NCI-H1436 treated with DMSO at 0.1 percent for 48 hours (cell line): ENCODE measurements around the gene LRRC49.
"Not testable (repeated sequence)": the region's sequence is repeated elsewhere in the genome, so short reads cannot be mapped to it uniquely, and the experiment has no call there.

Experiments used
- DNase-seq: peaks from one replicate; lab custom pipeline; 2025; lab: John Stamatoyannopoulos, UW

Gene LRRC49

DNA sequence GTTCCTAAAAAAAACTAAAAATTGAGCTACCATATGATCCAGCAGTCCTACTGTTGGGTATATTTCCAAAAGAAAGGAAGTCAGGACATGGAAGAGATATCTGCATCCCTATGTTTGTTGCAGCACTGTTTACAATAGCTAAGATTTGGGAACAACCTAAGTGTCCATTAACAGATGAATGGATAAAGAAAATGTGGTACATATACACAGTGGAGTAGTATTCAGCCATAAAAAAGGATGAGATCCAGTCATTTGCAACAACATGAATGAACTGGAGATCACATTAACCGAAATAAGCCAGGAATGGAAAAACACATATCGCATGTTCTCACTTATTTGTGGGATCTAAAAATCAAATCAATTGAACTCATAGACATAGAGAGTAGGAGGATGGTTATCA is 29.5 kb downstream of the LRRC49 start:
- no peak for DNase-seq

DNA sequence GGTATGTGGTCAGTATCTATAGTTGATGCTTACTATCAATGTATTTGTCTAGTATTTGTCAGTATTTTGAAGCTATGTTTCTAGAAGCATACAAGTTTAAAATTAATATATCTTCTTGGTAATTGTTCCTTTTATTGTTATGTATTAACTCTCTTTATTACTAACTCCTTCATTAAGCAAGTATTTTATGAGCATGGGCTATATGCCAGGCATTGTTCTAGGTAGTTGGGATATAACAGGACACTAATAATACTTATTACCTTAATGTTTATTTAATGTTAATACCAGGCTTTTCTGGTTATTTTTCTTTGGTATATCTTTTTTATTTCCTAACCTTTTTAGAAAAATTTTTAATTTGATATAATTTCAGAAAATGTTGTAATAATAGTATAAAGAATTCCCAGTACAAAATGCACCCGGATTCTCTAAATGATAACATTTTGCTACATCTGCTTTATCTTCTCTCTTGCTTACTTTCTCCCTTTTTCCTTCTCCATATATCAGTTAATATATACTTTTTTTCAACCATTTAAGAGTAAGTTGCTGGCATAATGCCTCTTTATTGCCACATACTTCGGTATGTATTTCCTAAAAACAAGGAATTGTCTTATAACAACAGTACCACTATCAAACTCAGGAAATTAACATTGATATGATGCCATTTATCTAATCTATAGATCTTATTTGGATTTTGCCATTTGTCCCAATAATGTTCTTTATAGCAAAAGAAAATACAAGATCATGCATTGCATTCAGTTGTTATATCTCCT is 30.9 kb downstream of the LRRC49 start:
- no peak for DNase-seq

DNA sequence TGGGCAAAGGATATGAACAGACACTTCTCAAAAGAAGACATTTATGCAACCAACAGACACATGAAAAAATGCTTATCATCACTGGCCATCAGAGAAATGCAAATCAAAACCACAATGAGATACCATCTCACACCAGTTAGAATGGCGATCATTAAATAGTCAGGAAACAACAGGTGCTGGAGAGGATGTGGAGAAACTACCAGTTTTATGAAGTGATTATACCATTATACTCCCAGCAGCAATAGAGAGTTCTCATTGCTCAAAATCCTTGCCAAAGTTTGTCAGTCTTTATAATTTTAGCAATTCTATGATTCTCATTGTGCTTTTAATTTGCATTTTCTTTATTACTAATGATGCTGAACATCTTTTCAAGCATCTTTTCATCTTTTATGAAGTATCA is 34.3 kb downstream of the LRRC49 start:
- DNase-seq = not testable (repeated sequence)

DNA sequence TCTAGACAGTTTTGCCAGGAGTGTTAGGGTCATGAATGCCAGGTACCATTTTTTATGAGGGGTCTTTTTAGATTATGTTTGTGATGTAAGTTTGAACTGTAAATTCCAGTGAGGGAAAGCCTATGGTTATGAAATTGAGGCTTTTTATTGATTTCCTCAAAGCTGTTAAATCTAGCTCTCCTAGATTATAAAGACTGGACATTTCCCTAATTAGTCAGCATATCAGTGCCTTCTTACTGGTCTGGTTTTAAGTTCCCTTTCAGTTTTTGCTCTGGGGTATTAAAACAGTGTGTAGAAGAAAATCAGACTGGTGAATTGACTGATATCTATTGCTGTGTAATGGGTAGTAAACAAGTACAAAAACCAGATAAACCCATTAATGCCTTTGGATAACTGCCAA is 39.2 kb downstream of the LRRC49 start:
- no peak for DNase-seq

DNA sequence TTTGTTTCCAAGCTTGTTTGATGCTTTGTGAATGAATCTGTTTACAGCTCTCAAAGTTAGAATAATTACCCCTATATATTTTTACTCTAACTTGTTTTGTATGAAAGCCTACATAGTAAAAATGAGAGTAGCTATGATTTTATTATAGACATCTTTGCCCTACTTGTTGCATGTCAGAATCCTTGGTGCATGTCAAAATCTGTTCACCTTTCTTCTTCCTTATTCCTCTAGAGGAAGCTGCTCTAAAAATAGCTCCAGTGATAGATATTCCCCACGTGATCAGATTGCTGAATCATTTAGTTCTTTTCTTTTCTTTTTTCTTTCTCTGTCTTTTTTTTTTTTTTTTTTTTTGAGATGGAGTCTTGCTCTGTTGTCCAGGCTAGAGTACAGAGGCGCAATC is 39.8 kb downstream of the LRRC49 start:
- no peak for DNase-seq

DNA sequence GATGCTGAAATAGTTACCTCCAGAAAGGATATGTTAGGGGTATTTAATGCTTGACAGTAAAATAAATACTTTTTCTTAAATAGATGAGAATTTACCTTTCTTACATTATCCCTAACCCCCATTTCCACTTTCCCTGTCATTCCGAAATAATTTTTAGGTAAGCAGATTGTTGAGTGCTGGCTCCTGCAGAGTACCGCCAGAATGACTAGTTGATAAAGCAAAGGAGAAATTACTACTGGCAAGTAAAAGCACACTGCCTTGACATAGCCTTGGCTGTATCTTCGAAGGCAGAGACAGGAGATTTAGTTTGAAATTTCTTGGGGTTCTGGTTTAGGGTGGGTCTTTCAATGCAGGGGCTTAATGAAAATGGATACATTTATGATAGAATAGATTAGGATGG is 40.8 kb downstream of the LRRC49 start:
- no peak for DNase-seq

DNA sequence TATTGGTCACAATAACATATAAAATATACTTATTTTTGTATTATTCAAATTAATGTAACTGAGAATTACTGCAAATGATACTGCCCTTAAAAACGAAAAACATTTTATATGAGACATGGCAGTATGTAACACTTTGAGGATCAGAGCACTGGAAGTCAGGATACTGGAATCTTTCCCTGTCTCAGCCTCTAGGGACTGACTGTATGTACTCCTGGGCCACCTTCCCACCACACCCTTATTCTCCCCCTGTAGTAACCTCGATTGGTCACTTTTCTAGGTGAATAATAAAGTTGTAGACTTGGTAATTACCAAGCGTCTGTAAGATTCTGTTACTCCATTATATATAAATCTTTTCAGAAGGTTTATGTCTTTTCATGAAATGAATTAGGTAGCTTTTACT is 43.0 kb downstream of the LRRC49 start:
- no peak for DNase-seq

DNA sequence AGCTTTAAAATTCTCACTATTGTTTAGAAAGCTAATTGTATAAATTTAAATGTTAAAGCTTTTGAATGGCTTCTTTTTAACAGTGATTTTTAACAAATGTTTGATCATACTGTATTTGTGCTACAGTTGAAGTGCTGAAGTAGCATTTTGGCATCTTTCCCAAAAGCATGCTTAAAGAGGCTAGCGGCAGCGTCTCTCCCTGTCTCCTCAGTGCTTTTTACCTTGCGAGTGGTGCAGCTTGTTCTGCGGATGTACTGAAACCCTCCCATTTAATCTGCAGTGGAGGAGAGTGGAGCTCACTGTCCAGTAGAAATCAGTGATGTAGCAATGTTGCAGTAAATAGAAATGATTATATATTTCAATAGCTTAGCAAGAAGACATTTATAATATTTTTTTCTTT is 43.7 kb downstream of the LRRC49 start:
- DNase-seq = peak; percentile 48

DNA sequence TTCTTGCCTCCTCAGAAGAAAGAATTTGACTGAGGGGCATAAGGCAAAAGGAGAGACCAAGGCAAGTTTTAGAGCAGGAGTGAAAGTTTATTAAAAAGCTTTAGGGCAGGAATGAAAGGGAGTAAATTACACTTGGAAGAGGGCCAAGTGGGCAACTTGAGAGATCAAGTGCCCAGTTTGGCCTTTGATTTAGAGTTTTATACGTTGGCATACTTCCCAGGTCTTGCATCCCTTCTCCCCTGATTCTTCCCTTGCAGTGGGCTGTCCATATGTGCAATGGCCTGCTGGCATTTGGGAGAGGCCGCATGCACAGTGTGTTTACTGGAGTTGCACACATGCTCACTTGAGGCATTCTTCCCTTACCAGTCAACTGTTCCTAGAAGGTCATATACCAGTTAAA is 50.7 kb downstream of the LRRC49 start:
- DNase-seq = not testable (repeated sequence)

DNA sequence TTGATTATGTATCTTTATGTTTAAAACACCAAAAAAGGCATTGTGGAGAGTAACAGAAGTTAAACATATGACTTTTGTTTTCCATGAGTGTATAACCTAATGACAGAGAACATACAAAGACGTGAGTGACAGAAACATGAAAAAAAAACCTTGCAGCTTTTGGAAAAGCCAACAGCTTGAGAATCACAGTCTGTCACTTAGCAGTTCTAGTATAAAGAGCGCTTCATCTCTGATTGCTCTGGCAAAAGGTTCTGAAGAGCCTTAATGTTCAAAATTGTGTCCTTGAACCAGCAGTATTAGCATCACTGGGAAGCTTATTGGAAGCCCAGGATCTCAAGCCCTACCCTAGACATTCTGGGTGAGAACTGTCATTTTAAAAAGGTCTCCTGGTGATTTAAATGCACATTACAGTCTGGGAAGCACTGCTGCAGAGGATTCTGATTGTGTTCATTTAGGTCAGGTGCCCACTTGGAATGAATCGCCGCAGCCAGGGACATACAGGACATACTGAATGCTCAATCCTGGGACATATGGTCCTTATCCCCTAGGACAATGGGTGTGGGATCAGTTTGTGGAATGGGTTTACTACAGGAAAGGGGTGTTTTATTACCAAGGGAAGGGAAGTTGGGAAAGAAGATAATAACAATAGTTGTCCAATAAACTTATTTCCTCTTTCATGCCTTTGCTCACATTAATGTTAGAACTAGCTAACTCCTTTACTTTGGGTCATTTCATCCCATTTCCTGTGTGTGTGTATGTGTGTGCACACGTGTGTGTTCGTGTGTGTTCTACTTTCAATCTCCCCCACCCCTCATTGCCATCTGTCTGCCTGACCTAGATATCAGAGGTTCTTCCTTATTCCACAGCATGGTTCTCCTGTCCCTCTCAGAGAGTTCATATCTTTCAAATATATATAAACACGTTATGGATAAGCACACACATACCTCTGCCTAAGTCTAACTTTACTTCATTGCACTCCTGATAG is 55.0 kb downstream of the LRRC49 start:
- DNase-seq = no peak

DNA sequence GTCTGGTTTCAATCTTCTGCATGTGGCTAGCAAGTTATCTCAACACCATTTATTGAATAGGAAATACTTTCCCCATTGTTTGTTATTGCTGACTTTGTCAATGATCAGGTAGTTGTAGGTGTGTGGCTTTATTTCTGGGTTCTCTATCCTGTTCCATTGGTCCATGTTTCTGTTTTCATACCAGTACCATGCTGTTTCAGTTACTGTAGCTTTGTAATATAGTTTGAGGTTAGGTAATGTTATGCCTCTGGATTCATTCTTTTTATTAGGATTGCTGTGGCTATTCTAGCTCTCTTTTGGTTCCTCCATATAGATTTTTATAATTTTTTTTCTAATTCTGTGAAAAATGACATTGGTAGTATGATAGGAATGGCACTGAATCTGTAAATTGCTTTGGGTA is 58.3 kb downstream of the LRRC49 start:
- DNase-seq = no peak

DNA sequence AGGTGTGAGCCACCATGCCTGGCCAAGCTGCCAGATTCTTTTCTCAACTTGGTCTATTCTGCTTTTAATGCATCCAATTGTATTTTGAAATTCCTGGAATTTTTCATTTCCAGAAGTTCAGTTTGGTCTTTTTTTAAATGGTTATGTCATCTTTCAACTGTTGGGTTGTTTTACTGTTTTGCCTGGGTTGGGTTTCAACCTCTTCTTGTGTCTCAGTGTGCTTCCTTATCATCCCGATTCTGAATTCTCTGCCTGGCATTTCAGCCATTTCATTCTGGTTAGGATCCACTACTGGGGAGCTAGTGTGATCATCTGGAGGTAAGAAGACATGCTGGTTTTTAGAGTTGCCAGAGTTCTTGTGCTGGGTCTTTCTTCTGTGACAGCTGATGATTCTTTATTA is 61.5 kb downstream of the LRRC49 start:
- DNase-seq = no peak

DNA sequence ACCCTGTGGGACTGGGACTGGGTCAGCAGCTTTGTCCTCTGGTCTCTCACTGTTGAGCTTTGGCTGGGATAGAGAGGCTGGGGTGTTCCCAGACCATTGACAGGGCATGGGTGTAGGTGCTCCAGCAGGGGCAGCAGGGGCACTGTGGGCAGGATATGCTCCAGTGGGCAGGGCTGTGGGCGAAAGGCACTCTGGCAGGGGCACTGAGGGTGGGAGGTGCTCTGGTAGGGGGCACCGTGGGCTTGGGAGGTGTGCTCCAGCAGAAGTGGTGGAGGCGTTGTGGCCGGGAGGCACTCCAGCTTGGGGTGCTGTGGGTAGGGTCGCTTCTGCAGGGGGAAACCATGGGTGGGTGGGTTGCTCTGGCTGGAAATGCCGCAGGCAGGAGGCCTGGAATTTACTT is 62.1 kb downstream of the LRRC49 start:
- DNase-seq = no peak

DNA sequence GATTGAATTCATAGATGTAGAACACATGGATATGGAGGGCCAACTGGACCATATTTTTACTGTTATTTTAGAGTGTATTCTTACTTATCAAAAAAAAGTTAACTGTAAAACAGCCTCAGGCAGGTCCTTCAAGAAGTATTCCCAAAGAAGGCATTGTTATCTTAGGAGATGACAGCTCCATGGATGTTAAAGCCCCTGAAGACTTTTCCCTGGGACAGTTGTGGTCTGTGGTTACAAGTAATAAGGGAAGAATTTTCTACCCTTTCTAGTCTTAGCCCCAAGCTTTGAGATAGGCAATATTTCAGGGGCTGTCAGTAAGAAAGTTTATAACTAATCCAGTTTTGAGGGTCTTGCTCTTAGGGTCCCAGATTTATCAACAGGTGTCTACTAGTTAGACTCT is 62.5 kb downstream of the LRRC49 start:
- DNase-seq = no peak

DNA sequence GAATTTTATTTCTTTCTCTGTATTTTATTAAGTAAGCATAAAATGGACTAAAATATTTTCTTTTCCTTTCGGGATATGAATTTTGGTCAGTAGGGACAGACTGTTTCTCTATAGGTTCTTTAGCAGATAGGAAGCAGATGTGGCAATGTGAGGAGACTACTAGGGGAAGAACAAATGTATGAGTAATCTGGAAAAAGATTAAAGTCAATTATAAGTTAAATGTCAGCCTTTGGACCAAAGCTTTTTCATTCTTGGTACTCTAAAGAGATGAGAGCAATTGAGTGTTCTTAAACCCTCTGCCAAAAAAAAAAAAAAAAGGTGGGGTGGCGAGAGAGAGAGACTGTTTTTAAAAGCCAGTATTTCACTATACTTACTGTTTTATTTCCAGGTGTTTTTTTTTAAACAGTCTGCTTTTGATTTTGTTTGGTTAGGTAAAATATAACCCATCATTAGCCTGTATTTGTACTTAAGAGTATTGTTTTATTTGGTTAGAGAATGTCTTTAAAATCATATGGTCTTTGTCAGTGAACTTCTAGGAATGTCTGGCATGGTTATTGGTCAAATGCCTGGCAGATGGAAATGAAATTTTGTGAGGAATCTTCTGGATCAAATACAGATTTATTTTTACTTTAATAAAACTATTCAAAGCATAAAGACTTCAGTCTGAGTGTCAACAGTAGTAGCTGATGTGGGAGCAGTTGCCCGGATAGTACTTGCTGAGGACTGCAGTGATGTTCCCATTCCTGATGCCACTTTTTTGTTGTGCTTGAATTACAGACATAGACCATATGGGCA is 63.8 kb downstream of the LRRC49 start:
- DNase-seq = no peak

DNA sequence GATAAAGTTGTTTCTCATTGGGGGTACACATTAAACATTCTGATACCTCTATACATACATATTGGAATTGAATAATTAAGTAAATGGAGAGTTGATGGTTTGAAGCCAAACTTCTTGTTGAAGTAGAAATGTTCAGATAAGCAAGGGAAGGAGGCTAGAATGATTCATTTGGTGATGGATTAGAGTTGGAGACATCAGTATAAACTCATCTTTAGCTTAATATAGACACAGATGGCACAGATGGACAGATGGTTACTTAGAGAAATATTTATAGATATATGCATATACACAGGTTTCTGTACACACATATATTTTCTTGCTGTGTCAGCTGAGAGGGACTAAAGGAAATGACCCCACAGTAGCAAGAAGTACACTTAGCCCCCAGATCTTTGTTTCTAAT is 69.5 kb downstream of the LRRC49 start:
- DNase-seq = no peak

DNA sequence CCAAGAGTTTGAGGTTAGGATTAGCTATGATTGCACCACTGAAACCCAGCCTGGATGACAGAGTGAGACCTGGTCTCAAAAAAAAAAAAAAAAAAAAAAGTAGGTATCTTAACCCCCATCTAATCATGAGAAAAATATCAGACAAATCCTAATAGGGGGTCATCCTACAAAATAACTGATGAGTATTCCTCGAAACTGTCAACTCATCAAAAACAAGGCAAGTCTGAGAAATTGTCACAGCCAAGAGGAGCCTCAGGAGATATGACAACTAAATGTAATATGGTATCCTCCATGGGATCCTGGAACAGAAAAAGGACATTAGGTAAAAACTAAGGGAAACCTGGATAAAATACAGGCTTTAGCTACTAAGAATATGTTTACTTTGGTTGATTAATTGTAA is 70.6 kb downstream of the LRRC49 start:
- DNase-seq = no peak

DNA sequence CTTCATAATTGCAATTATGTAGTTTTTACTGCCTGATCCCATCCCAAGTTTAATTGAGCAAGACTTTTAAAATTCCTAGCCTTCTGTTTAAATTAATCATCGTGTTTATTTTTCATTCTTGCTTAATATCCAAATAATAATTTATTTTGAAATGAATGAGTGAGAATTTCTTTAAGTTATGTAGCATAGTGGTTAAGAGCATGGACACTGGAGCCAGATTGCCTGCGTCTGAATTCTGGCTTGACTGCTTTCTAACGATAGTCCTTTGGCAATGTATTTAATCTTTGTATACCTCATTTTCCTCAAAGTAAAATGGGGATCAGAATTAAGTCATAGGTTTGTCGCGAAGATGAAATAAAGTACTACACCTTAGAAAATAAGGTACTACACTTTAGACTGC is 71.4 kb downstream of the LRRC49 start:
- no peak for DNase-seq

DNA sequence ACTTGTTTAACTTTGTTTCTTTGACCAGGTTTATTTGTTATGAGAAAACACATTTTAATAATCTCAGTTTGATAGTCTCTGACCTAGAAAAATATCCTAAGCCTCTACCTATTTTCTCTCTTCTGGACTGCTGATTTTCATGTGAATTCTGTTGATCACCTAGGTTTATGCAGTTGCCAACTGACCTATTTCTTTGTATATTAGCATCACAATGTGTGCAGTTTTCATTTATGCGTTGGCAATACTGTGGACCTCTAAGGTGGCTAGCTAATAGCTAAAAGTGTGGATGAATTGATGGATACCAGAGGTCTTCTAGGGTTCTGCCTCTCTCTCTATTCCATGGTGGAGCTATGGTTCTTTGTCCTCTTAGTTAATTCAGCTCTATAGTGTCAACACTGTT is 72.1 kb downstream of the LRRC49 start:
- no peak for DNase-seq

DNA sequence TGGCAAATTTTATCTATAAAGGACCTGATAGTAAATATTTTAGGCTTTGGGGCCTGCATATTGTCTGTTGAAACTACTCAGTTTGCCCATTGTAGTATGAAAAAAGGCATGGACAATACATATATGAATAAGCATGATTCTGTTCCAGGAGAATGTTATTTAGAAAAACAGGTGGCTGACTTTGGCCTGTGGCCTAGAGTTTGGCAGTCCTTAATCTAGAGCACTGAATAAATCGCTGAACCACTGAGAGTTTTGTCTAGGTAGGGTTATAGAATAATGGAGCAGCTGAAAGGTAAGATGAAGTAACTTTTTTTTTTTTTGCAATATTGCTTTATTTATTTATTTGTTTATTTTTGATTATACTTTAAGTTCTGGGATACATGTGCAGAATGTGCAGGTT is 75.0 kb downstream of the LRRC49 start:
- no peak for DNase-seq

DNA sequence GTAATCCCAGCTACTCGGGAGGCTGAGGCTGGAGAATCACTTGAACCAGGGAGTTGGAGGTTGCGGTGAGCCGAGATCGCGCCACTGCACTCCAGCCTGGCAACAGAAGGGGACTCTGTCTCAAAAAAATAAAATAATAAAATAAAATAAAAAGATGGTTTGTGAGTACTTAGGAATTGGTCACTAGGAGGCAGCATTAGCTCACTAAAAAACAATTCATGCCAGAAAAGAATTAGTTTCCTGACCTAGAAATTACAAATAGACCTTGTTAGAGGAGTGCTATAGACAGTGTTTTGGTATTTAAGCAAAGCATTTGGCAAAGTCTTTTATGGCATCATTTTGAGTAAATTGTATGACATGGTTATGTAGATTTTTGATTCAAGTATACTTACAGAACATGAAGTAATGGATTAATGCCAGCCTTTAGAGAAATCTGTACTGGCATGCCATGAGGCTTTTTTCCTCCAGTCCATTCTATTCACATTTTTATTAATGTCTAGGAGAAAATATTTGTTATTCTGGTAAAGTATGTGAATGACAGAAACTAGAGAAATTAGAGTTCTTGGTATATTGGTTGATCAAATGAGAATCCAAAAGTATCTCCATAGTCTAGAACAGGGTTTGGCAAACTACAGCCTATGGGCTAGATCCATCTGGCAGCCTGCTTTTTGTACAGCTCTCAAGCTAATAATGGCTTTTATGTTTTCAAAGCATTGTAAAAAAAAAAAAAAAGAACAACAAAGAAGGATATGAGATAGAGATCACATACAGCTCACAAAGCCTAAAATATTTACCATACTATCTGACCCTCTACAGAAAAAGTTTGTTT is 81.6 kb downstream of the LRRC49 start:
- no peak for DNase-seq

DNA sequence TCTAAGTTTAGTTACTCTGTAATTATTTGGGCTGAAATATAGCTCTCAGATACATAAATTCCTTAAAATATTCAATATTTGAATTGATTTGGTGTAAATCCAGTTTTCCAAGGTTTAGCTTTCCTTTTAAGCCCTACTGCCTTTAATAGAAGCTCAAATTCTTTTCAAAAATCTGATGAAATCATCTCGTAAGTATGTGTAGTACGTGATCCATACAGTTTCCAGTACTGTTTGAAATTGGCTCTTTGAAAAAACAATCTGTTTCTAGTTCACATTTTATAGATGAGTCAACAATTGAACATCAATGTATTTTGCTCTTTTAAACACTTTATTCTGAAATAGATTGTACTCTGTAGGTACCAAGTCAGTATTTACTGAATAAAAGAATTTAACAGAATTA is 84.2 kb downstream of the LRRC49 start:
- DNase-seq = no peak
